Endothelial cell (in vitro differentiated cells): ENCODE measurements around the gene ITM2C. TPM values are rescaled to one million over a fixed set of nuclear protein-coding genes. Genes with fewer than 3 reads are reported as not detected.

Source experiments
- DNase-seq: peaks from one replicate; pipeline ENCODE4 v3.0.0; 2021; ENCODE audit warnings: low spot score
- H3K27ac Mint-ChIP-seq: one replicate; pipeline ENCODE4 v1.8.0; 2021; ENCODE audit warnings: mixed read lengths, inconsistent platforms; ENCODE audit not compliant: unreplicated experiment
- H3K27me3 Mint-ChIP-seq: one replicate; pipeline ENCODE4 v1.8.0; 2021; ENCODE audit warnings: mild to moderate bottlenecking, moderate library complexity, mixed read lengths, inconsistent platforms; ENCODE audit not compliant: unreplicated experiment
- H3K36me3 Mint-ChIP-seq: one replicate; pipeline ENCODE4 v1.8.0; 2021; ENCODE audit warnings: mild to moderate bottlenecking, low read depth, mixed read lengths, inconsistent platforms; ENCODE audit not compliant: unreplicated experiment
- H3K4me1 Mint-ChIP-seq: one replicate; pipeline ENCODE4 v1.8.0; 2021; ENCODE audit warnings: mild to moderate bottlenecking, mixed read lengths, inconsistent platforms; ENCODE audit not compliant: unreplicated experiment
- H3K4me3 Mint-ChIP-seq: one replicate; pipeline ENCODE4 v1.8.0; 2021; ENCODE audit warnings: mild to moderate bottlenecking, mixed read lengths, inconsistent platforms; ENCODE audit not compliant: unreplicated experiment
- H3K9me3 Mint-ChIP-seq: one replicate; pipeline ENCODE4 v1.8.0; 2021; ENCODE audit warnings: mixed read lengths, inconsistent platforms; ENCODE audit not compliant: unreplicated experiment
- CTCF ChIP-seq: fragments of 200-600 bp; sonication (generic); IDR thresholded peaks from one replicate; pipeline ENCODE4 v1.5.0; 2021; ENCODE audit warnings: antibody characterized with exemption; ENCODE audit not compliant: unreplicated experiment
- total RNA-seq: library from RNA; stranded (reverse); fragmentation: NEBNext Ultra II Directional; extraction: Animal tissue kit (Norgen Biotek cat#: 25700); gene quantifications from one replicate; pipeline ENCODE4 v1.2.1, GENCODE V29; 2021; ENCODE audit not compliant: unreplicated experiment

The ITM2C gene
- total RNA-seq, 1 donor from 2014 or later = 279 TPM

- H3K27ac Mint-ChIP-seq = no peak overlapping the region
Measured at GRCh38 chr2:230891064-230891463, 26.3 kb downstream of the ITM2C start.

GRCh38 chr2:230891509-230891908 lies 26.8 kb downstream of the ITM2C start:
- Mint-ChIP-seq H3K4me1 (no peaks in the 10 kb centered on the region), H3K36me3 (peaks cover 3% of the 10 kb centered on the region), H3K9me3 (no peaks in the 10 kb centered on the region), H3K27ac (no peak overlapping the region), H3K27me3 (peaks cover 4% of the 10 kb centered on the region), H3K4me3 (no peak overlapping the region)
- no peak for DNase-seq
- no peak for TF ChIP-seq CTCF

More at GRCh38 chr2:230891064-230891463, 26.3 kb downstream of the ITM2C start:
- Mint-ChIP-seq H3K36me3 (peaks cover 3% of the 10 kb centered on the region), H3K4me1 (no peaks in the 10 kb centered on the region), H3K27me3 (peaks cover 4% of the 10 kb centered on the region), H3K4me3 (no peak overlapping the region), H3K9me3 (no peaks in the 10 kb centered on the region)
- no peak for TF ChIP-seq CTCF
- DNase-seq = no peak

GRCh38 chr2:230893338-230893737 lies 28.6 kb downstream of the ITM2C start:
- no peak for TF ChIP-seq CTCF
- H3K4me3 Mint-ChIP-seq = no peak overlapping the region
- no peaks in the 10 kb centered on the region for H3K4me1 Mint-ChIP-seq
- no peak overlapping the region for H3K27ac Mint-ChIP-seq
- no peaks in the 10 kb centered on the region for H3K9me3 Mint-ChIP-seq
- H3K36me3 Mint-ChIP-seq = peaks cover 3% of the 10 kb centered on the region
- DNase-seq = no peak
- peaks cover 3% of the 10 kb centered on the region for H3K27me3 Mint-ChIP-seq

GRCh38 chr2:230893841-230894781 lies 29.4 kb downstream of the ITM2C start:
- Mint-ChIP-seq H3K9me3 (no peaks in the 10 kb centered on the region), H3K4me1 (peaks cover 5% of the 10 kb centered on the region), H3K36me3 (peaks cover under 1% of the 10 kb centered on the region), H3K27me3 (peaks cover 7% of the 10 kb centered on the region), H3K27ac (no peak overlapping the region), H3K4me3 (no peak overlapping the region)
- no peak for TF ChIP-seq CTCF
- no peak for DNase-seq
